GM10266 (cell line): Measurements from ENCODE around the gene MAPK8IP3.

ENCODE experiments used
- DNase-seq: peaks from one replicate; pipeline ENCODE4 v3.0.0; 2012; ENCODE audit errors: extremely low spot score
- TF ChIP-seq, protein P1 (sequence below): IDR thresholded peaks from 2 replicates; pipeline ENCODE4 v1.5.1; 2012; ENCODE audit warnings: mild to moderate bottlenecking, low read depth; ENCODE audit not compliant: control insufficient read depth, insufficient read depth; ENCODE audit errors: missing control alignments

Gene MAPK8IP3

GRCh38 chr16:1745181-1745899, 39.3 kb downstream of the MAPK8IP3 start:
- TF ChIP-seq, protein P1, sequence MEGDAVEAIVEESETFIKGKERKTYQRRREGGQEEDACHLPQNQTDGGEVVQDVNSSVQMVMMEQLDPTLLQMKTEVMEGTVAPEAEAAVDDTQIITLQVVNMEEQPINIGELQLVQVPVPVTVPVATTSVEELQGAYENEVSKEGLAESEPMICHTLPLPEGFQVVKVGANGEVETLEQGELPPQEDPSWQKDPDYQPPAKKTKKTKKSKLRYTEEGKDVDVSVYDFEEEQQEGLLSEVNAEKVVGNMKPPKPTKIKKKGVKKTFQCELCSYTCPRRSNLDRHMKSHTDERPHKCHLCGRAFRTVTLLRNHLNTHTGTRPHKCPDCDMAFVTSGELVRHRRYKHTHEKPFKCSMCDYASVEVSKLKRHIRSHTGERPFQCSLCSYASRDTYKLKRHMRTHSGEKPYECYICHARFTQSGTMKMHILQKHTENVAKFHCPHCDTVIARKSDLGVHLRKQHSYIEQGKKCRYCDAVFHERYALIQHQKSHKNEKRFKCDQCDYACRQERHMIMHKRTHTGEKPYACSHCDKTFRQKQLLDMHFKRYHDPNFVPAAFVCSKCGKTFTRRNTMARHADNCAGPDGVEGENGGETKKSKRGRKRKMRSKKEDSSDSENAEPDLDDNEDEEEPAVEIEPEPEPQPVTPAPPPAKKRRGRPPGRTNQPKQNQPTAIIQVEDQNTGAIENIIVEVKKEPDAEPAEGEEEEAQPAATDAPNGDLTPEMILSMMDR = no peak
- DNase-seq = no peak

DNA sequence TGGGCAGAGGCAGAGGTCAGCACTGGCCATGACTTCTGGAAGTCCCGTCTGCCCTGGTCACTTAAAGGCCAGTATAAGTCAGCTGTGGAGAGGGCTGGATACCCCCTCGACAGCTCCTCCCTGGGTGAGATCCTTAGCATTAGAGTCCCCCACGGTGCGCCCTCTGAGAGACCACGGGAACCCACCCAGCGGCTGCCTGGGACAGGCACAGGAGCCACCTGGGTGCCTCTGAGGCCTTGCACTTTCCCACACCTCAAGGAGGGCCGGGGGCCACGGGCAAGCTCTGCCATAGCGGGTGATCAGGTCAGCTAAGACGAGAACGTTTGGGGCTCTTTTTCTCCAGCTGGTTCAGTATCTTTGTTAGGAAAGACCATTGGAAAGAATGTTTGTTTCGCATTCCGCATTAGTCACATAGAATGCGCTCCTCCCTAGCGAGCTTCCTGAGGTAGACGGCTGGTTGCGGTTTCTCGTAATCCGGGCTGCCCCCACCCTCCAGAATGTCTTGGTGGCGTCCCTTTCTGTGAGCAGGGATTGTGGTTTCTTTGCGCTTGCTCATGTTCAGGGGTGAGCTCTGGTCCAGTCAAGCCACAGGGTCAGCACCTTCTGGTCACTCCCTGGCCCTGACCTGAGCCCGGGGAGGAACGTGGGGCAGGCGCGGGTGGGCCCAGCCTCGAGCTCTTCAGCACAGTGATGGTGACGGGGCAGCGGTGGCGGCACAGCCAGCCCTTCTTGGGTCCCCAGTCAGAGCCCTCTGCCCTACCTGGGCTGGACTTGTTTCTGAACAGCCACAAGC, 40.1 kb downstream of the MAPK8IP3 start:
- DNase-seq = no peak
- TF ChIP-seq, protein P1 = no peak

DNA sequence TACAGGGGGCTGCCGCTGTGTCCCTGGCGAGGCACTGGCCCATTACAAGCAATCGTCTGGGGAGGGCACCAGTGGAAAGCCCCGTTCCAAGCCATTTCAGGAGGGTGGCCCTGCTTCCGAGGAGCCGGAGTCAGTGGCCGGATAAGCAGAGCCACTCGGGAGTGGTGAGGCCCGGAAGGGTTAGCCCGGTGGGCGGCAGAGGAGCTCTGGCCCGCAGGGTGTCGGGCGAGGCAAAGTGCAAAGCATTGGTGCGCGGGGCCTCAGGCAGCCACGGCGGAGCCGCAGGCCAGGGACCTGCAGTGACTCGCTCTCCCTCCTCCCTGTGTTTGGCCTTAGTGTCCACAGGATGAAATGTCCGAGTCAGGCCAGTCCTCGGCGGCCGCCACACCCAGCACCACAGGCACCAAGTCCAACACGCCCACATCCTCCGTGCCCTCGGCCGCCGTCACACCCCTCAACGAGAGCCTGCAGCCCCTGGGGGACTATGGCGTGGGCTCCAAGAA, 40.7 kb downstream of the MAPK8IP3 start:
- TF ChIP-seq, protein P1 = no peak
- DNase-seq = no peak

DNA sequence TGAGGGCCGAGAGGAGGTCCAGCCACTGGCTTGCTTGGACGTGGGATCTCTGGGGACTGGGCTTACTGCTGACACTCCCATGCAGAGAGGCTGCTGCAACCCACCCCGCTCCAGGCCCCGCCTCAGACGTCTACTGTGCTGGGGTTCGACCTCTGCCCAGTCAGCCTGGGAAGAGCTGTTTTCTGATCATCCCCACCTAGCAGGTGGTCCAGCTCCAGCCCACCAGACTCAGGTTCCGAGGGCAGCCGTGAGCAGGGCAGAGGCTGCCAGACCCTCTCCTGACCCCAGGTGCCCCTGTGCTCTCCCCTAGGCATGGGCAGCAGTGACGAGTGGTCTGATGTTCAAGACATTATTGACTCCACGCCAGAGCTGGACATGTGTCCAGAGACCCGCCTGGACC, 41.9 kb downstream of the MAPK8IP3 start:
- DNase-seq = no peak
- TF ChIP-seq, protein P1 = no peak

GRCh38 chr16:1749152-1750117, 43.4 kb downstream of the MAPK8IP3 start:
- DNase-seq = no peak
- TF ChIP-seq, protein P1 = no peak

- no peak for DNase-seq
- TF ChIP-seq, protein P1 = no peak
These were observed 46.0 kb downstream of the MAPK8IP3 start for GRCh38 chr16:1751946-1752345.
